Activated T-helper 17 cell treated with anti-CD3 and anti-CD28 coated beads, Interleukin-2, amount 50 U/mL, for 72 hours (primary cell): ENCODE data around the gene CPB2. TPM values are rescaled to one million over a fixed set of nuclear protein-coding genes. Genes with fewer than 3 reads are reported as not detected.

Source experiments
- total RNA-seq, 2 donors: library from RNA; stranded (reverse); gene quantifications; one replicate each; pipeline ENCODE4 v1.2.3, GENCODE V29; 2022

CPB2 gene
- total RNA-seq, 2 donors from 2014 or later = not detected

Other genes starting within 250 kb of the CPB2 start
- gene ZC3H13, start 52.3 kb downstream of the CPB2 start, total RNA-seq = 10 to 100 TPM; 33.4 to 46.9 TPM
- 100 to 1,000 TPM; 727 to 916 TPM for gene LCP1, start 77.1 kb upstream of the CPB2 start, total RNA-seq
- 1 to 10 TPM; 1.0 to 1.3 TPM for gene LRRC63, start 106.9 kb upstream of the CPB2 start, total RNA-seq